GM12878 (cell line): ENCODE measurements around the gene PSENEN.

Experiments used
- CTCF ChIP-seq, 3 experiments: IDR thresholded peaks in 2 of 3; conservative IDR thresholded peaks in 1 of 3; 2 replicates each; pipeline ENCODE4 v1.5.1; 2011; ENCODE audit warnings: low read depth in 3 of 3, low read length in 3 of 3, mild to moderate bottlenecking in 3 of 3, control low read depth in 2 of 3, moderate library complexity in 2 of 3, inconsistent platforms in 1 of 3, mixed read lengths in 1 of 3; ENCODE audit not compliant: control insufficient read depth in 2 of 3, insufficient read depth in 1 of 3; ENCODE audit errors: extremely low read depth in 1 of 3
- HCFC1 ChIP-seq: fragments of 150-350 bp; IDR thresholded peaks from 2 replicates; pipeline ENCODE4 v1.6.1; 2014; ENCODE audit warnings: low read length
- USF1 ChIP-seq: IDR thresholded peaks from 2 replicates; pipeline ENCODE4 v1.6.1; 2011; ENCODE audit warnings: borderline replicate concordance, low read depth, mild to moderate bottlenecking, moderate library complexity, mixed read lengths, low read length; ENCODE audit not compliant: insufficient read depth; ENCODE audit errors: extremely low read length
- ZNF274 ChIP-seq: IDR thresholded peaks from one replicate; pipeline ENCODE4 v1.8.0; 2011; ENCODE audit not compliant: insufficient read length, insufficient read depth

- TF ChIP-seq HCFC1 = no peak
- no peak for TF ChIP-seq ZNF274
- TF ChIP-seq USF1 = no peak
- TF ChIP-seq CTCF (IDR thresholded peaks at IDR 0.05 in 2 of 3, conservative IDR thresholded peaks at IDR 0.05 in 1 of 3; ENCODE audit: control insufficient read depth in 2 of 3, extremely low read depth in 1 of 3, insufficient read depth in 1 of 3, low read depth in 3 of 3, low read length in 3 of 3) = no peak
Measured at GRCh38 chr19:35768082-35768421, 22.6 kb downstream of the PSENEN start.
